GM12875 (cell line): ENCODE measurements around the gene PKD2L1.

ENCODE experiments used
- H3K4me3 ChIP-seq: one replicate; pipeline ENCODE4 v1.5.1; 2011; ENCODE audit warnings: low read depth, low read length, control low read depth
- TF ChIP-seq, protein P1 (sequence below): IDR thresholded peaks from 2 replicates; pipeline ENCODE4 v1.5.1; 2011; ENCODE audit warnings: low read depth, mild to moderate bottlenecking, control low read depth, inconsistent platforms, low read length, moderate library complexity, borderline replicate concordance; ENCODE audit not compliant: insufficient read depth

Gene PKD2L1

DNA sequence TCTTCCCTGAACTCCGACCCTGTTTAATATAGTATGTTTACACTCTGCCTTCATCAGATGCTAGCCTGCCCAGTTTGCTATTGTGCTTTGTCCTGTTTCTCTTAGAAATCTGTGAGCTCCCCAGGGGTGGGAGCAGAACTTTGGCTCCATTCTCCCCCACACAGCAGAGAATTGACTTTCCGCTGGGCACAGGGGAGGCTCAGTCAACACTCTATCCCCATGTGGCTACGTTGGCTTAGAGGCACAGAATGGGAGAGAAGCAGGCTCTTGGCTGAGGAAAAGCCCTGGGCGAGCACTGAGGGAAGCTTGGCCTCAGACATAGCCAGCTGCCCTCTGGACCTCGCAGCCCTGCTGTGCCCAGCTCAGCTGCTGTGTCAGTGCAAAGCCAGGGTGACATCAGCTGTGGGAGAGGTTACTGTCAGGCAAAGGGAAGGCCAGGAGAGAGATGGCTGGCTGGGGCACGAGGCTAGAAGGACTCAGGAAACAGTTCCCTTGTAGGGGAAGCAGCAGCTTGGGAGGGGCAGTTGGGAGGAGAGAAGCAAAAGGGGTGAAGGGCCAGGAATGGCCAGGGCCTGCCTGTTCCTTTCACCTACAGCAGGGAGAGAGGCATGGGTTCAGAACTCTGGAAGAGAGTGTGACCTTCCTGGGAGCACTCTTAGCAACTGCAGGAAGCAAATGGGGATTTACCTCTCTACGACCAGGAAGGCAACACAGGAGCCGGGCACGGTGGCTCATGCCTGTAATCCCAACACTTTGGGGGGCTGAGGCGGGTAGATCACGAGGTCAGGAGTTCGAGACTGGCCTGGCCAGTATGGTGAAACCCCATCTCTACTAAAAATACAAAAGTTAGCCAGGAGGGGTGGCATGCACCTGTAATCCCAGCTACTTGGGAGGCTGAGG lies 11.2 kb upstream of the PKD2L1 start:
- no peak overlapping the region for H3K4me3 ChIP-seq
- TF ChIP-seq, protein P1, sequence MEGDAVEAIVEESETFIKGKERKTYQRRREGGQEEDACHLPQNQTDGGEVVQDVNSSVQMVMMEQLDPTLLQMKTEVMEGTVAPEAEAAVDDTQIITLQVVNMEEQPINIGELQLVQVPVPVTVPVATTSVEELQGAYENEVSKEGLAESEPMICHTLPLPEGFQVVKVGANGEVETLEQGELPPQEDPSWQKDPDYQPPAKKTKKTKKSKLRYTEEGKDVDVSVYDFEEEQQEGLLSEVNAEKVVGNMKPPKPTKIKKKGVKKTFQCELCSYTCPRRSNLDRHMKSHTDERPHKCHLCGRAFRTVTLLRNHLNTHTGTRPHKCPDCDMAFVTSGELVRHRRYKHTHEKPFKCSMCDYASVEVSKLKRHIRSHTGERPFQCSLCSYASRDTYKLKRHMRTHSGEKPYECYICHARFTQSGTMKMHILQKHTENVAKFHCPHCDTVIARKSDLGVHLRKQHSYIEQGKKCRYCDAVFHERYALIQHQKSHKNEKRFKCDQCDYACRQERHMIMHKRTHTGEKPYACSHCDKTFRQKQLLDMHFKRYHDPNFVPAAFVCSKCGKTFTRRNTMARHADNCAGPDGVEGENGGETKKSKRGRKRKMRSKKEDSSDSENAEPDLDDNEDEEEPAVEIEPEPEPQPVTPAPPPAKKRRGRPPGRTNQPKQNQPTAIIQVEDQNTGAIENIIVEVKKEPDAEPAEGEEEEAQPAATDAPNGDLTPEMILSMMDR: no peak

DNA sequence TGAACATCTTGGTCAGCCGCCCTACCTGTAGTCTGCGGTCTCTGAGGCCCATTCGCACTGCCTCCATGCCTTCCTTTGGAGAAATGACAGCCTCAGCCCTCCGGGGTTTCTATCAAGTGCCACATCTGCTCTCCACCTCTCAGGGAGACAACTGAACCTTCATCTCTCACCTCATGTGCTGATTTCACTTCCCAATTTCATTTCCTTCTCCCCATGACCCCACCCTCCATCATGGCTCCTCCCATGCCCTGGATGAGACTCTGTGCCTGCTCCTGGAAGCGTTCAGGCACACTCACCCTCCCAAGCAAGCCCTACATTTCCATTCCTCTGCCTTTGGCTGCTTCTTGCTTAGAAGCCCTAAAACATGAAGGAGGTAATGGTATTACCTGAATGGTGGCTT lies 9.2 kb upstream of the PKD2L1 start:
- TF ChIP-seq, protein P1: no peak
- H3K4me3 ChIP-seq: no peak overlapping the region

DNA sequence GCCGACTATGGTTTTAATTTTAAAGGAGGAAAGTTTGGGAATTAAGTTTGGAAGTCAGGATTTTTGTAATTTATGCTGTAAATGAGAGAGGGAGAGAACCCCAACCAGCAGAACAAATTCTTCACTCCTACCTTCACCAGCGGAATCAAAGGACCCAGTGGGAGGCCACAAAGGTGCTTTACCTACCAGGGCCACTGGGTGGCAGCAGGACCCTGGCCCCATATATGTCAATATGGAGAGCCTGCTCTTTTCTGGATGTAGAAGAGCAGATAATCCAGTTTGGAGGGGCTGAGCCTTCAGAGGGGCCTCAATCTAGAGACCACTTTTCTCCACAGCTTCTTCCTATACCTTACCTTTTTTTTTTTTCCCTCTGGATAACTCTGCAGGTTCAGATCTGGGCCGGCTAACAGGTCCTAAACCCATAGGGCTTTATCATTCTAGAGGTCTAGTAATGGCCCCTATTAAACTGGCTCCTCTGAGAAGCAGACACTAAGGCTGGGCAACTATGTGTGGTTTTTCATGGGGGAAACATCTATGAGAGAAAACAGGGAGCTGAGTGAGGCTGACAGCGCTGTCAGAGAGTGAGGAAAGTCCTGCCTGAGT lies 8.5 kb upstream of the PKD2L1 start:
- H3K4me3 ChIP-seq: no peak overlapping the region
- TF ChIP-seq, protein P1: peak; percentile 80

DNA sequence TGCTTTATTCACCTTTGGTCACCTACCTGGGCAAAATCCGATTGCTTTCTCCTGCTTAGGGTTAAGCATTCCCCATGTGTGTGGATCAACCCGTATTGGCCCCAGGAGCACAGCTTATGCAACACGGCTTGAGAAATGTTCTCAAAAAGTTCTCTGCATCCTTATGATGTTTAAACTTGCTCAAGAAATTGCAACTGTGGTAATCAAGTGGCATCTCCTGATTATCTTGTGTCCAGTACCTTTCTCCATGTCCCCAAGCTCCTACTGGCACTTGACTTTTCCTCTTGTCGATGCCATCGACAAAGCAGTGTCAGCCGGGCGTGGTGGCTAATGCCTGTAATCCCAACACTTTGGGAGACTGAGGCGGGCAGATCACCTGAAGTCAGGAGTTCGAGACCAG lies 4.7 kb upstream of the PKD2L1 start:
- H3K4me3 ChIP-seq: no peak overlapping the region
- TF ChIP-seq, protein P1: no peak

DNA sequence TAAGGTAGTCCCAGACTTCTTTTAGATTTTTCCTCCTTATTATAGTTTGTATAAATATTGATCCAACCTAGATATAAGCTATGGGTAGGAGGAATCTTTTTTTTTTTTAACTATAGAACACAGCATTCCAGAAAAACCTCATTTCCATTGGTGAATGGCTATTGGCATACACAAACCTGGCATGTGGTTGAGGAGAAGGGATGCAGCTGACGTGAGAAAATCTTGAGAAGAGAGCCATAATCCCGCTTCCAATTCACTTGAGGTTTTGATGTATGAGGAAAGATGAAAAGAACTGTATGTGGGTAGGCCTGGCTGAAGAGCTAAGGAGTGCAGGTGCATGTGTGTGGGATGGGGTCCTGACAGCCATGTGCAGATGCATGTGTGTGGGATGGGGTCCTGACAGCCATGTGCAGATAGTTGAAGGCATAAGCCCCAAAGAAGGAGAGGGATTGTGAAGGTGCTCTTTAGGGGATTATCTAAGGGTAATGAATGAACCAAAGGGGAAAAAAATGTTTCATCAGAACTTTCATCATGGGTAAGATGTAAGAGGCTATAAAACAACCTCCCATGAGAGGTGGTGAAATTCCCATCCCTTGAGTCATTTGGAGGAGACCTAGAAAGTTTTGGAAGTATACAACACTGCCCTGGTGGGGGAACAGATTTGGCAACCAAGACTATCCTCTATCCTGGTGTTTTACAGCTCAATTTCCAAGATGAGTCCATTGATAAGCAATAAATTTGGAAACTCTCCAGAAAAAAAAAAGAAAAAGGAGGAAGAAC lies 3.8 kb upstream of the PKD2L1 start:
- TF ChIP-seq, protein P1: no peak
- H3K4me3 ChIP-seq: no peak overlapping the region

DNA sequence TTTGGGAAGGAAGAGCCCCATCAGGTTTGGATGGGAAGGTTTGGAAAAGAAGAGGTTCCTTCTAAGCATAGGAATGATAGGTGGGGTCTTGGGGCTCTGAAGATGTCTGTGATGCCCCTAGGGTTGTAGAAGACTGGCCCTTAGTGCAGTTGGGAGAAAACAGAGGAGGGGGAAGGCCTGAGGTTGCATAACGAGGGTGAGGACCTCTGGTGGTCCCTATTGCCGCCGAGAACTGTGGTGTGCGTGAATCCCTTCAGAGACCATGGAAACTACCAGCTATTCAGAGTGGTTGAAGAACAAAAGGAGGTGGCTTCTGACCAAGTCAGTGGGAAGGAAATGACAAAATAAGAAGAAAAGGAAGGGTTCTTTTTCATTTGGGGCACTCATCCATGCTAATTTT lies 3.1 kb upstream of the PKD2L1 start:
- TF ChIP-seq, protein P1: no peak
- H3K4me3 ChIP-seq: no peak overlapping the region

DNA sequence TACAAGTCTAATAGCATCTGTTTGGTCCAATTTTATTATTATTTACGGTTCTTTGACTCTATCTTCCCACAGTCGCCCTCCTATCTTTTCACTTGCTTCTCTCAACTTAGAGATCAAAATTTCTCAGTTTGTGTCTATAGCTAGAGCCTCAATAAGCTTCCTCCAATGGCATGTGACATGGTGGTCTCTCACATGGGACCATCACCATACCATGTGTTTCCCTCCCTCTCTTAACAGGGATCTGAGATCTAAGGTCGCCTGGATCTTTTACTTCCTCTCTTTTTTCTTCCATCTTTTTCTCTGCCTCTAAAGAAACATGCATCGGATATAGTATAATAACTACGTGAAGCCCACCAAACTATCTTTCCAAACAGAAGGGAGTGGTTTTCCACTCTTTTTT lies 1.8 kb downstream of the PKD2L1 start:
- H3K4me3 ChIP-seq: no peak overlapping the region
- TF ChIP-seq, protein P1: no peak
